ENCODE results near the gene GNG12. TPM values are rescaled to one million over a fixed set of nuclear protein-coding genes. Genes with fewer than 3 reads are reported as not detected.

GNG12 gene
- polyA plus RNA-seq, 1 donor (not counting 4 experiments of a cell fraction or from before 2014, with no cell fraction given) = 208 TPM

DNA sequence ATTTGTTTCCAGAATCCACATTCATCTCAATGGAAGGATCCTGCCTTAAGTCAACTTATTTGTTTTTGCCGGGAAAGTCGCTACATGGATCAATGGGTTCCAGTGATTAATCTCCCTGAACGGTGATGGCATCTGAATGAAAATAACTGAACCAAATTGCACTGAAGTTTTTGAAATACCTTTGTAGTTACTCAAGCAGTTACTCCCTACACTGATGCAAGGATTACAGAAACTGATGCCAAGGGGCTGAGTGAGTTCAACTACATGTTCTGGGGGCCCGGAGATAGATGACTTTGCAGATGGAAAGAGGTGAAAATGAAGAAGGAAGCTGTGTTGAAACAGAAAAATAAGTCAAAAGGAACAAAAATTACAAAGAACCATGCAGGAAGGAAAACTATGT, 145.6 kb downstream of the GNG12 start:
- Histone ChIP-seq H2AFZ (ENCODE audit: control insufficient read depth, low read length) (no peak overlapping the region), H3K4me2 (ENCODE audit: control insufficient read depth, extremely low read depth, insufficient read depth, low read depth, low read length) (peak overlapping the region; percentile 96), H3K27ac (ENCODE audit: control insufficient read depth, insufficient read depth, low read length) (peak overlapping the region; percentile 87), H3K36me3 (ENCODE audit: control insufficient read depth in 2 of 2, extremely low read depth in 1 of 2, insufficient read depth in 2 of 2, low read length in 2 of 2) (peaks cover 6 to 29% of the 10 kb centered on the region in 2 experiments), H3K9me3 (ENCODE audit: control insufficient read depth, low read depth, low read length) (no peaks in the 10 kb centered on the region), H3K4me3 (ENCODE audit: control insufficient read depth in 2 of 3, extremely low read depth in 1 of 3, insufficient read depth in 2 of 3, low read depth in 1 of 3, low read length in 3 of 3) (peak overlapping the region; percentile 90 to 94 (median 93)), H3K9me1 (ENCODE audit: control insufficient read depth, extremely low read depth, insufficient read depth, low read length) (no peaks in the 10 kb centered on the region), H3K27me3 (ENCODE audit: control insufficient read depth, extremely low read depth, insufficient read depth, low read length) (no peaks in the 10 kb centered on the region), H4K20me1 (ENCODE audit: control insufficient read depth, extremely low read depth, insufficient read depth, low read length) (peaks cover 12% of the 10 kb centered on the region), H3K4me1 (ENCODE audit: control insufficient read depth, extremely low read depth, insufficient read depth, low read length) (peaks cover 29% of the 10 kb centered on the region), H3K79me2 (ENCODE audit: control insufficient read depth, insufficient read depth, low read length) (peaks cover 25% of the 10 kb centered on the region), H3K9ac (ENCODE audit: control insufficient read depth, extremely low read depth, insufficient read depth, low read length) (peak overlapping the region; percentile 99)
- no peak for DNase-seq (ENCODE audit: low read depth, low spot score)
- dilution Hi-C loops (cut with MboI; ENCODE audit: extremely low pct_ligation_motif_present, low sequenced_read_pairs) = loop anchor here (25.0 kb wide), 1 partner anchor 150 kb away; no protein-coding TSS in a partner anchor
- no peak for FAIRE-seq
- TF ChIP-seq CTCF (optimal IDR thresholded peaks at IDR 0.05 in 1 of 3, IDR thresholded peaks at IDR 0.05 in 1 of 3, conservative IDR thresholded peaks at IDR 0.05 in 1 of 3; ENCODE audit: extremely low read depth in 1 of 3, insufficient read depth in 2 of 3, low read length in 3 of 3) (no peak), EZH2 (IDR thresholded peaks at IDR 0.05; ENCODE audit: low read length) (no peak)

GRCh38 chr1:67687198-67687545, 146.1 kb downstream of the GNG12 start:
- H3K4me3 ChIP-seq (ENCODE audit: control insufficient read depth in 2 of 3, extremely low read depth in 1 of 3, insufficient read depth in 2 of 3, low read depth in 1 of 3, low read length in 3 of 3) = peak overlapping the region; percentile 90 to 94 (median 93)
- H3K79me2 ChIP-seq (ENCODE audit: control insufficient read depth, insufficient read depth, low read length) = peaks cover 25% of the 10 kb centered on the region
- H4K20me1 ChIP-seq (ENCODE audit: control insufficient read depth, extremely low read depth, insufficient read depth, low read length) = peaks cover 12% of the 10 kb centered on the region
- DNase-seq (ENCODE audit: low read depth, low spot score) = no peak
- no peaks in the 10 kb centered on the region for H3K9me1 ChIP-seq (ENCODE audit: control insufficient read depth, extremely low read depth, insufficient read depth, low read length)
- H3K4me1 ChIP-seq (ENCODE audit: control insufficient read depth, extremely low read depth, insufficient read depth, low read length) = peaks cover 33% of the 10 kb centered on the region
- H3K27ac ChIP-seq (ENCODE audit: control insufficient read depth, insufficient read depth, low read length) = peak overlapping the region; percentile 87
- peak overlapping the region; percentile 96 for H3K4me2 ChIP-seq (ENCODE audit: control insufficient read depth, extremely low read depth, insufficient read depth, low read depth, low read length)
- dilution Hi-C loops (cut with MboI; ENCODE audit: extremely low pct_ligation_motif_present, low sequenced_read_pairs) = loop anchor here (25.0 kb wide), 1 partner anchor 150 kb away; no protein-coding TSS in a partner anchor
- TF ChIP-seq EZH2 (IDR thresholded peaks at IDR 0.05; ENCODE audit: low read length) = no peak
- no peak for TF ChIP-seq CTCF (optimal IDR thresholded peaks at IDR 0.05 in 1 of 3, IDR thresholded peaks at IDR 0.05 in 1 of 3, conservative IDR thresholded peaks at IDR 0.05 in 1 of 3; ENCODE audit: extremely low read depth in 1 of 3, insufficient read depth in 2 of 3, low read length in 3 of 3)
- peaks cover 6 to 29% of the 10 kb centered on the region in 2 experiments for H3K36me3 ChIP-seq (ENCODE audit: control insufficient read depth in 2 of 2, extremely low read depth in 1 of 2, insufficient read depth in 2 of 2, low read length in 2 of 2)
- no peak for FAIRE-seq
- H3K9ac ChIP-seq (ENCODE audit: control insufficient read depth, extremely low read depth, insufficient read depth, low read length) = peak overlapping the region; percentile 99
- H2AFZ ChIP-seq (ENCODE audit: control insufficient read depth, low read length) = no peak overlapping the region
- no peaks in the 10 kb centered on the region for H3K27me3 ChIP-seq (ENCODE audit: control insufficient read depth, extremely low read depth, insufficient read depth, low read length)
- no peaks in the 10 kb centered on the region for H3K9me3 ChIP-seq (ENCODE audit: control insufficient read depth, low read depth, low read length)

Measured in keratinocyte (primary cell).